HCT116 (cell line): ENCODE results near the gene KCNN3.

ENCODE experiments used
- CTCF ChIP-seq, 3 experiments: fragments of 200-600 bp in 1 of 3; sonication (generic) in 1 of 3; IDR thresholded peaks in 2 of 3; conservative IDR thresholded peaks in 1 of 3; 2 replicates each; pipeline ENCODE4 v1.5.1; 2012 to 2017; ENCODE audit warnings: low read depth in 2 of 3, low read length in 2 of 3, antibody characterized with exemption in 1 of 3, borderline replicate concordance in 1 of 3, control low read depth in 1 of 3, mild to moderate bottlenecking in 1 of 3, mixed read lengths in 1 of 3, mixed run types in 1 of 3, moderate library complexity in 1 of 3; ENCODE audit not compliant: insufficient read depth in 1 of 3
- EZH2 ChIP-seq: fragments of 200-600 bp; sonication (generic); IDR thresholded peaks from 2 replicates; pipeline ENCODE4 v1.6.1; 2017; ENCODE audit warnings: antibody characterized with exemption, mixed run types
- POLR2AphosphoS5 ChIP-seq: IDR thresholded peaks from 2 replicates; pipeline ENCODE4 v1.6.1; 2011; ENCODE audit warnings: mild to moderate bottlenecking, low read depth, low read length, moderate library complexity
- RAD21 ChIP-seq: IDR thresholded peaks from 2 replicates; pipeline ENCODE4 v1.6.1; 2012; ENCODE audit warnings: low read depth, mild to moderate bottlenecking
- SP1 ChIP-seq: IDR thresholded peaks from 2 replicates; pipeline ENCODE4 v1.6.1; 2012; ENCODE audit warnings: low read depth
- SRF ChIP-seq: IDR thresholded peaks from 2 replicates; pipeline ENCODE4 v1.6.1; 2012; ENCODE audit warnings: low read depth
- YY1 ChIP-seq: IDR thresholded peaks from 2 replicates; pipeline ENCODE4 v1.6.1; 2011; ENCODE audit warnings: low read length, low read depth, moderate library complexity, mild to moderate bottlenecking; ENCODE audit not compliant: insufficient replicate concordance; ENCODE audit errors: extremely low read depth

GRCh38 chr1:154736841-154737240, 133.2 kb downstream of the KCNN3 start:
- TF ChIP-seq EZH2 (no peak), CTCF (IDR thresholded peaks at IDR 0.05 in 2 of 3, conservative IDR thresholded peaks at IDR 0.05 in 1 of 3; ENCODE audit: borderline replicate concordance in 1 of 3, insufficient read depth in 1 of 3, low read depth in 2 of 3, low read length in 2 of 3) (no peak), SP1 (no peak), YY1 (no peak), RAD21 (no peak), SRF (no peak), POLR2AphosphoS5 (no peak)
